Measurements from ENCODE around the gene CABCOCO1.
"Not testable (repeated sequence)": the region's sequence is repeated elsewhere in the genome, so short reads cannot be mapped to it uniquely, and the experiment has no call there.

CABCOCO1 gene

GRCh38 chr10:61719906-61720305 is 57.2 kb downstream of the CABCOCO1 start:
- Histone ChIP-seq H3K27me3 (no peaks in the 10 kb centered on the region), H3K36me3 (no peaks in the 10 kb centered on the region), H3K4me3 (no peak overlapping the region), H3K9me3 (no peaks in the 10 kb centered on the region), H3K4me1 (no peaks in the 10 kb centered on the region), H3K27ac (no peak overlapping the region)
- DNase-seq, result no peak
- TF ChIP-seq CTCF (IDR thresholded peaks at IDR 0.05), result no peak
- intact Hi-C loops (cut with DNase I; ENCODE audit: low total_unique reads), result no loop called here

DNA sequence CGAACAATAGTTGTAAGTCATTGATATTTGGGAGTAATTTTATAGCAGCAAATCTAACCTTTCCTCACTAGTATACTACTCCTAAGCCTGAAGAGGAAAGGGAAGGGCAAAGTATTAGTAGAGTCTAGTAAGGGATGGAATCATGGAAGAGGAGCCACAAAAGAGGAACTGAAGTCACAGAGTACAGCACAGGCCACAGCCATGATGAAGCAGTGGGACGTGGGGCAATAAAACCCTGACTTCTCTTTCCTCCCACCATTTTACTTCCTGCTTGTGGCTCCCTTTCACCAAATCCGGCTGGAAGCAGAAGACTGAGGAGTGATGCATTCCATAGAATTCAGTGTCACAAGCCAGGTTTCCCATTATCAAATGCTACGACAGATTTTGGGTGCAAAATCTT is 58.7 kb downstream of the CABCOCO1 start:
- no peak for DNase-seq
- Histone ChIP-seq H3K36me3 (no peaks in the 10 kb centered on the region), H3K4me1 (no peaks in the 10 kb centered on the region), H3K9me3 (no peaks in the 10 kb centered on the region), H3K4me3 (no peak overlapping the region), H3K27me3 (no peaks in the 10 kb centered on the region), H3K27ac (no peak overlapping the region)
- intact Hi-C loops (cut with DNase I; ENCODE audit: low total_unique reads), result no loop called here
- no peak for TF ChIP-seq CTCF (IDR thresholded peaks at IDR 0.05)

GRCh38 chr10:61725221-61725620 is 62.5 kb downstream of the CABCOCO1 start:
- H3K36me3 ChIP-seq; H3K27me3 ChIP-seq; DNase-seq; H3K4me3 ChIP-seq; H3K9me3 ChIP-seq; intact Hi-C loops (cut with DNase I; ENCODE audit: low total_unique reads); H3K27ac ChIP-seq; H3K4me1 ChIP-seq: not testable (repeated sequence)

DNA sequence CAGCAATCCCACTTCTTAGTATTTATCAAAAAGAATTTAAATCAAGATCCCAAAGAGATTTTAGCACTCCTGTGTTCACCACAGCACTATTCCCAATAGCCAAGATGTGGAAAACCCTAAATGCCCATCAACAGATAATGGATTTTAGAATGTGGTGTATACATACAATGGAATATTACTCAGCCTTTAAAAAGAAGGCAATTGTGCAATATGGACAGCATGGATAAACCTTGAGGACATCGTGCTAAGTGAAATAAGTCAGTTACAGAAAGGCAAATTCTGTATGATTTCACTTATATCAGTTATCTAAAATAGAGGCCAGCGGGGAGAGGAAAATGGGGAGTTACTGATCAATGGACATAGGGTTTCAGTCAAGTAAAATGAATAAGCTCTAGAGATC is 66.9 kb downstream of the CABCOCO1 start:
- Histone ChIP-seq H3K36me3 (no peaks in the 10 kb centered on the region), H3K27me3 (no peaks in the 10 kb centered on the region), H3K4me3 (no peak overlapping the region), H3K27ac (no peak overlapping the region), H3K9me3 (no peaks in the 10 kb centered on the region), H3K4me1 (no peaks in the 10 kb centered on the region)
- intact Hi-C loops (cut with DNase I; ENCODE audit: low total_unique reads), result no loop called here
- no peak for TF ChIP-seq CTCF (IDR thresholded peaks at IDR 0.05)
- DNase-seq, result no peak

GRCh38 chr10:61730671-61731070 is 67.9 kb downstream of the CABCOCO1 start:
- no peaks in the 10 kb centered on the region for H3K36me3 ChIP-seq
- H3K27ac ChIP-seq, result no peak overlapping the region
- no peak for TF ChIP-seq CTCF (IDR thresholded peaks at IDR 0.05)
- H3K4me1 ChIP-seq, result no peaks in the 10 kb centered on the region
- H3K4me3 ChIP-seq, result no peak overlapping the region
- no peak for DNase-seq
- H3K27me3 ChIP-seq, result no peaks in the 10 kb centered on the region
- intact Hi-C loops (cut with DNase I; ENCODE audit: low total_unique reads), result loop anchor here (10.0 kb wide), 1 partner anchor 916 kb away; no protein-coding TSS in a partner anchor
- H3K9me3 ChIP-seq, result no peaks in the 10 kb centered on the region

DNA sequence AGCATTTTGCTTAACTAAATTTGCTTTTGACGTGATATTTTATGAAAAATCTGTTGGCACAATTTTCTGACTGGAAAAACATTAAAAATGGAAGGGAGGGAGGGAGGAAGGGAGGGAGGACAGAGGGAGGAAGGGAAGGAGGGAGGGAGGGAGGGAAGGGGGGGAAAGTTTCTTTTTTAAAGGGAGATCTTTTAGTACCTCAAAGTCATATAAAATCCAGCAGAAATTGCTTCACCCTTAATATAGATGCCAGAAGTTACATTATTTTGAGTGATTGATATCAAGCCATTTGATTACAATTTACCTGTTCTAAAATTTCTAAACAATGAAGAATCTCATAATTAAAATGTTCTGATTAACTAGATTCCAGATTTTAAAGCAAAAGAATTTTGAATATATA is 68.9 kb downstream of the CABCOCO1 start:
- no peak for TF ChIP-seq CTCF (IDR thresholded peaks at IDR 0.05)
- Histone ChIP-seq H3K27ac (no peak overlapping the region), H3K9me3 (no peaks in the 10 kb centered on the region), H3K4me1 (no peaks in the 10 kb centered on the region), H3K27me3 (no peaks in the 10 kb centered on the region), H3K36me3 (no peaks in the 10 kb centered on the region), H3K4me3 (no peak overlapping the region)
- intact Hi-C loops (cut with DNase I; ENCODE audit: low total_unique reads), result loop anchor here (10.0 kb wide), 1 partner anchor 917 kb away; no protein-coding TSS in a partner anchor
- DNase-seq, result no peak

Data from tibial artery (tissue), 4 donors.